Measurements from ENCODE around the gene NLN.

Gene NLN

GRCh38 chr5:65742565-65743231, 20.7 kb downstream of the NLN start:
- H3K9me3 Mint-ChIP-seq = peaks cover 5% of the 10 kb centered on the region
- H3K27ac Mint-ChIP-seq = no peak overlapping the region
- peaks cover 9% of the 10 kb centered on the region for H3K4me1 Mint-ChIP-seq (ENCODE audit: low read depth)
- H3K4me3 Mint-ChIP-seq = no peak overlapping the region
- no peaks in the 10 kb centered on the region for H3K27me3 Mint-ChIP-seq (ENCODE audit: low read depth)
- peaks cover 2% of the 10 kb centered on the region for H3K36me3 Mint-ChIP-seq (ENCODE audit: low read depth)

GRCh38 chr5:65749221-65749844, 27.3 kb downstream of the NLN start:
- Mint-ChIP-seq H3K27me3 (ENCODE audit: low read depth) (no peaks in the 10 kb centered on the region), H3K27ac (no peak overlapping the region), H3K4me1 (ENCODE audit: low read depth) (peaks cover 2% of the 10 kb centered on the region), H3K4me3 (no peak overlapping the region), H3K9me3 (no peaks in the 10 kb centered on the region), H3K36me3 (ENCODE audit: low read depth) (no peaks in the 10 kb centered on the region)

GRCh38 chr5:65749956-65750355, 28.0 kb downstream of the NLN start:
- no peaks in the 10 kb centered on the region for H3K36me3 Mint-ChIP-seq (ENCODE audit: low read depth)
- H3K4me1 Mint-ChIP-seq (ENCODE audit: low read depth) = peaks cover 2% of the 10 kb centered on the region
- no peaks in the 10 kb centered on the region for H3K27me3 Mint-ChIP-seq (ENCODE audit: low read depth)
- no peak overlapping the region for H3K27ac Mint-ChIP-seq
- H3K9me3 Mint-ChIP-seq = no peaks in the 10 kb centered on the region
- H3K4me3 Mint-ChIP-seq = no peak overlapping the region

- Mint-ChIP-seq H3K36me3 (ENCODE audit: low read depth) (no peaks in the 10 kb centered on the region), H3K9me3 (no peaks in the 10 kb centered on the region), H3K27me3 (ENCODE audit: low read depth) (no peaks in the 10 kb centered on the region), H3K27ac (no peak overlapping the region), H3K4me3 (no peak overlapping the region), H3K4me1 (ENCODE audit: low read depth) (peaks cover 2% of the 10 kb centered on the region)
These were observed 28.9 kb downstream of the NLN start for GRCh38 chr5:65750938-65751337.

GRCh38 chr5:65753189-65753588, 31.2 kb downstream of the NLN start:
- H3K27me3 Mint-ChIP-seq (ENCODE audit: low read depth) = no peaks in the 10 kb centered on the region
- no peaks in the 10 kb centered on the region for H3K36me3 Mint-ChIP-seq (ENCODE audit: low read depth)
- H3K4me3 Mint-ChIP-seq = no peak overlapping the region
- no peak overlapping the region for H3K27ac Mint-ChIP-seq
- no peaks in the 10 kb centered on the region for H3K9me3 Mint-ChIP-seq
- peaks cover 2% of the 10 kb centered on the region for H3K4me1 Mint-ChIP-seq (ENCODE audit: low read depth)

GRCh38 chr5:65758546-65759144, 36.6 kb downstream of the NLN start:
- H3K9me3 Mint-ChIP-seq = no peaks in the 10 kb centered on the region
- H3K36me3 Mint-ChIP-seq (ENCODE audit: low read depth) = peaks cover 3% of the 10 kb centered on the region
- H3K4me3 Mint-ChIP-seq = no peak overlapping the region
- no peaks in the 10 kb centered on the region for H3K27me3 Mint-ChIP-seq (ENCODE audit: low read depth)
- H3K27ac Mint-ChIP-seq = no peak overlapping the region
- peaks cover 4% of the 10 kb centered on the region for H3K4me1 Mint-ChIP-seq (ENCODE audit: low read depth)

- Mint-ChIP-seq H3K4me3 (no peak overlapping the region), H3K36me3 (ENCODE audit: low read depth) (peaks cover 3% of the 10 kb centered on the region), H3K27me3 (ENCODE audit: low read depth) (no peaks in the 10 kb centered on the region), H3K4me1 (ENCODE audit: low read depth) (peaks cover 4% of the 10 kb centered on the region), H3K9me3 (no peaks in the 10 kb centered on the region), H3K27ac (no peak overlapping the region)
These were observed 38.7 kb downstream of the NLN start for GRCh38 chr5:65760504-65761275.

GRCh38 chr5:65762234-65762633, 40.2 kb downstream of the NLN start:
- H3K4me3 Mint-ChIP-seq = no peak overlapping the region
- peaks cover 12% of the 10 kb centered on the region for H3K4me1 Mint-ChIP-seq (ENCODE audit: low read depth)
- H3K27me3 Mint-ChIP-seq (ENCODE audit: low read depth) = no peaks in the 10 kb centered on the region
- no peak overlapping the region for H3K27ac Mint-ChIP-seq
- no peaks in the 10 kb centered on the region for H3K9me3 Mint-ChIP-seq
- H3K36me3 Mint-ChIP-seq (ENCODE audit: low read depth) = peaks cover 3% of the 10 kb centered on the region

- no peak overlapping the region for H3K4me3 Mint-ChIP-seq
- no peaks in the 10 kb centered on the region for H3K9me3 Mint-ChIP-seq
- H3K36me3 Mint-ChIP-seq (ENCODE audit: low read depth) = peaks cover 8% of the 10 kb centered on the region
- H3K27ac Mint-ChIP-seq = no peak overlapping the region
- no peaks in the 10 kb centered on the region for H3K27me3 Mint-ChIP-seq (ENCODE audit: low read depth)
- H3K4me1 Mint-ChIP-seq (ENCODE audit: low read depth) = peaks cover 12% of the 10 kb centered on the region
These were observed 43.6 kb downstream of the NLN start for GRCh38 chr5:65765582-65765981.

GRCh38 chr5:65766175-65766574, 44.2 kb downstream of the NLN start:
- Mint-ChIP-seq H3K36me3 (ENCODE audit: low read depth) (peaks cover 8% of the 10 kb centered on the region), H3K9me3 (no peaks in the 10 kb centered on the region), H3K27ac (no peak overlapping the region), H3K4me1 (ENCODE audit: low read depth) (peaks cover 9% of the 10 kb centered on the region), H3K27me3 (ENCODE audit: low read depth) (no peaks in the 10 kb centered on the region), H3K4me3 (no peak overlapping the region)

GRCh38 chr5:65766781-65767180, 44.8 kb downstream of the NLN start:
- Mint-ChIP-seq H3K36me3 (ENCODE audit: low read depth) (peaks cover 8% of the 10 kb centered on the region), H3K27me3 (ENCODE audit: low read depth) (no peaks in the 10 kb centered on the region), H3K9me3 (no peaks in the 10 kb centered on the region), H3K4me1 (ENCODE audit: low read depth) (peaks cover 9% of the 10 kb centered on the region), H3K27ac (no peak overlapping the region), H3K4me3 (no peak overlapping the region)

- Mint-ChIP-seq H3K27me3 (ENCODE audit: low read depth) (no peaks in the 10 kb centered on the region), H3K4me1 (ENCODE audit: low read depth) (peaks cover 12% of the 10 kb centered on the region), H3K36me3 (ENCODE audit: low read depth) (peaks cover 8% of the 10 kb centered on the region), H3K4me3 (no peak overlapping the region), H3K9me3 (no peaks in the 10 kb centered on the region), H3K27ac (no peak overlapping the region)
These were observed 45.6 kb downstream of the NLN start for GRCh38 chr5:65767565-65767964.

GRCh38 chr5:65768723-65769346, 46.8 kb downstream of the NLN start:
- Mint-ChIP-seq H3K4me3 (no peak overlapping the region), H3K9me3 (no peaks in the 10 kb centered on the region), H3K4me1 (ENCODE audit: low read depth) (peaks cover 11% of the 10 kb centered on the region), H3K36me3 (ENCODE audit: low read depth) (peaks cover 6% of the 10 kb centered on the region), H3K27me3 (ENCODE audit: low read depth) (no peaks in the 10 kb centered on the region), H3K27ac (peak overlapping the region; percentile 15)

- no peak overlapping the region for H3K27ac Mint-ChIP-seq
- peaks cover 16% of the 10 kb centered on the region for H3K4me1 Mint-ChIP-seq (ENCODE audit: low read depth)
- no peak overlapping the region for H3K4me3 Mint-ChIP-seq
- H3K9me3 Mint-ChIP-seq = no peaks in the 10 kb centered on the region
- no peaks in the 10 kb centered on the region for H3K27me3 Mint-ChIP-seq (ENCODE audit: low read depth)
- peaks cover 6% of the 10 kb centered on the region for H3K36me3 Mint-ChIP-seq (ENCODE audit: low read depth)
These were observed 47.5 kb downstream of the NLN start for GRCh38 chr5:65769539-65769938.
